DLD1 (cell line): Measurements from ENCODE around the gene ERMARD.

Source experiments
- in situ Hi-C: cut with HindIII; loops from 2 replicates; pipeline ENCODE4 v1.10.0; 2017; ENCODE audit warnings: low sequenced_read_pairs

ERMARD gene

GRCh38 chr6:169801396-169802160, 50.2 kb downstream of the ERMARD start:
- in situ Hi-C loops = loop anchor here (25.0 kb wide), 1 partner anchor 461 kb away; no protein-coding TSS in a partner anchor

- in situ Hi-C loops = loop anchor here (25.0 kb wide), 1 partner anchor 460 kb away; no protein-coding TSS in a partner anchor
These were observed 51.4 kb downstream of the ERMARD start for GRCh38 chr6:169802790-169803189.

- in situ Hi-C loops = loop anchor here (25.0 kb wide), 1 partner anchor 459 kb away; no protein-coding TSS in a partner anchor
These were observed 51.9 kb downstream of the ERMARD start for GRCh38 chr6:169803271-169803811.

- in situ Hi-C loops = loop anchor here (25.0 kb wide), 1 partner anchor 458 kb away; no protein-coding TSS in a partner anchor
These were observed 52.5 kb downstream of the ERMARD start for GRCh38 chr6:169803816-169804340.

GRCh38 chr6:169804427-169804826, 53.0 kb downstream of the ERMARD start:
- in situ Hi-C loops = loop anchor here (25.0 kb wide), 1 partner anchor 458 kb away; no protein-coding TSS in a partner anchor

GRCh38 chr6:169805242-169805838, 53.9 kb downstream of the ERMARD start:
- in situ Hi-C loops = loop anchor here (25.0 kb wide), 1 partner anchor 457 kb away; no protein-coding TSS in a partner anchor

- in situ Hi-C loops = loop anchor here (25.0 kb wide), 1 partner anchor 456 kb away; no protein-coding TSS in a partner anchor
These were observed 55.3 kb downstream of the ERMARD start for GRCh38 chr6:169806701-169807100.

GRCh38 chr6:169807229-169807628, 55.8 kb downstream of the ERMARD start:
- in situ Hi-C loops = loop anchor here (25.0 kb wide), 1 partner anchor 455 kb away; no protein-coding TSS in a partner anchor

- in situ Hi-C loops = loop anchor here (25.0 kb wide), 1 partner anchor 454 kb away; no protein-coding TSS in a partner anchor
These were observed 56.5 kb downstream of the ERMARD start for GRCh38 chr6:169807699-169808607.

- in situ Hi-C loops = loop anchor here (25.0 kb wide), 1 partner anchor 454 kb away; no protein-coding TSS in a partner anchor
These were observed 57.2 kb downstream of the ERMARD start for GRCh38 chr6:169808608-169808967.

- in situ Hi-C loops = loop anchor here (25.0 kb wide), 1 partner anchor 453 kb away; no protein-coding TSS in a partner anchor
These were observed 58.0 kb downstream of the ERMARD start for GRCh38 chr6:169809386-169809785.

- in situ Hi-C loops = loop anchor here (25.0 kb wide), 1 partner anchor 452 kb away; no protein-coding TSS in a partner anchor
These were observed 58.9 kb downstream of the ERMARD start for GRCh38 chr6:169810066-169810989.

- in situ Hi-C loops = loop anchor here (25.0 kb wide), 1 partner anchor 451 kb away; no protein-coding TSS in a partner anchor
These were observed 59.6 kb downstream of the ERMARD start for GRCh38 chr6:169811072-169811471.

- in situ Hi-C loops = loop anchor here (25.0 kb wide), 1 partner anchor 451 kb away; no protein-coding TSS in a partner anchor
These were observed 60.3 kb downstream of the ERMARD start for GRCh38 chr6:169811521-169812256.

- in situ Hi-C loops = loop anchor here (25.0 kb wide), 1 partner anchor 450 kb away; no protein-coding TSS in a partner anchor
These were observed 60.8 kb downstream of the ERMARD start for GRCh38 chr6:169812257-169812644.

- in situ Hi-C loops = loop anchor here (25.0 kb wide), 1 partner anchor 448 kb away; no protein-coding TSS in a partner anchor
These were observed 62.5 kb downstream of the ERMARD start for GRCh38 chr6:169813969-169814368.

GRCh38 chr6:169816054-169816453, 64.6 kb downstream of the ERMARD start:
- in situ Hi-C loops = loop anchor here (25.0 kb wide), 1 partner anchor 446 kb away; no protein-coding TSS in a partner anchor

- in situ Hi-C loops = loop anchor here (25.0 kb wide), 1 partner anchor 445 kb away; no protein-coding TSS in a partner anchor
These were observed 65.6 kb downstream of the ERMARD start for GRCh38 chr6:169816975-169817374.
